Measurements from ENCODE around the gene SYT15B. TPM values are rescaled to one million over a fixed set of nuclear protein-coding genes. Genes with fewer than 3 reads are reported as not detected.

Gene SYT15B
- not detected in 2 replicates for total RNA-seq

DNA sequence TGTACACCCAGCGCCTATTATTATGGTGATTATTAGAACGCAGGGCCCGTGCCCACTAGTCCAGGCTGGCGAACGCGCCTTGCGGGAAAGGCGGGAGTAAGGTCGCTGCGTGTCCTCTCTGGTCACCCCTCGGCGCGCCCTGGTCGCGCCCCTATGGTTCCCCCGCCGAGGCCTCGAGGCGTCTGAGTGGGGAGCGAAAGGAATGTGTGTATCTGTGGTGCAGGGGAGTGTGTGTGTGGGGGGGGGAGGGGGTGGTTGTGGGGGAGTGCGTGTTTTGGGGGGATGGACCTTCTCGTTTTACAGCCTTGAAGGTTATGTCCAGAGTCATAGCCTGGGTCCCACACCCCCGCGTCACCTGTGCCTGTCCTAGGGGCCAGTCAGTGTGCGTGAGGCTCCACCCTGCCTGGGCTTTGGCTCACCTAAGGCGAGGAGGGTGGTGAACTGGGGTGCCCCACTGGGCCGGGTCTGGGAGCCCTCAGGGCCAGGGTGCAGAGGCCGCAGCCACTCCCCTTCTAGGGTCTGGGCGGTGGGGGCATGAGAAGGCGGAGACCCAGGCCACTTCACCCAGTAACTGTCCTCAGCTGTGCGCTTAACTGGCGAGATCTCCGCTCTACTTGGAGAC, at the start of gene SYT15B:
SYT15B (minus strand) TSS at position 39 of the 622 bp plus-strand sequence. CDS start 952 bp downstream, outside the sequence.

Other genes with a start within 250 kb of the SYT15B start
- gene AGAP9, start 240.0 kb downstream of the SYT15B start, total RNA-seq: 0.91 and 2.0 TPM in 2 replicates
- not detected in 2 replicates for gene NPY4R2, start 155.1 kb upstream of the SYT15B start, total RNA-seq
- 14.0 TPM in 1 of 2 replicates, not detected in the other for gene FAM25C, start 236.2 kb upstream of the SYT15B start, total RNA-seq

Measured in hair follicular keratinocyte (primary cell).